Parathyroid adenoma (tissue), 2 donors: ENCODE results near the gene PHYKPL.
"Not testable (repeated sequence)": the region's sequence is repeated elsewhere in the genome, so short reads cannot be mapped to it uniquely, and the experiment has no call there.

ENCODE experiments used
- H2AFZ ChIP-seq: fragments of 300-600 bp; sonication (generic); one replicate; pipeline ENCODE4 v1.7.0; 2017; ENCODE audit warnings: antibody characterized with exemption, mild to moderate bottlenecking
- H3K27ac ChIP-seq: fragments of 300-600 bp; sonication (generic); one replicate; pipeline ENCODE4 v1.7.0; 2017
- H3K27me3 ChIP-seq: fragments of 300-600 bp; sonication (generic); one replicate; pipeline ENCODE4 v1.7.0; 2017; ENCODE audit warnings: low read length; ENCODE audit not compliant: control insufficient read depth, insufficient read depth
- H3K36me3 ChIP-seq: fragments of 300-600 bp; sonication (generic); one replicate; pipeline ENCODE4 v1.7.0; 2017; ENCODE audit warnings: low read length; ENCODE audit not compliant: control insufficient read depth, insufficient read depth
- H3K4me1 ChIP-seq: fragments of 300-600 bp; sonication (generic); one replicate; pipeline ENCODE4 v1.7.0; 2017; ENCODE audit warnings: control low read depth
- H3K4me2 ChIP-seq: fragments of 300-600 bp; sonication (generic); one replicate; pipeline ENCODE4 v1.7.0; 2017; ENCODE audit warnings: low read length
- H3K4me3 ChIP-seq: fragments of 300-600 bp; sonication (generic); one replicate; pipeline ENCODE4 v1.7.0; 2017; ENCODE audit warnings: low read depth, low read length
- H3K79me2 ChIP-seq: fragments of 300-600 bp; sonication (generic); one replicate; pipeline ENCODE4 v1.7.0; 2017; ENCODE audit warnings: control low read depth
- H3K9ac ChIP-seq: fragments of 300-600 bp; sonication (generic); one replicate; pipeline ENCODE4 v1.7.0; 2017; ENCODE audit warnings: mild to moderate bottlenecking
- H3K9me3 ChIP-seq: fragments of 300-600 bp; sonication (generic); one replicate; pipeline ENCODE4 v1.7.0; 2017; ENCODE audit warnings: low read length; ENCODE audit not compliant: control insufficient read depth
- CTCF ChIP-seq: fragments of 300-600 bp; sonication (generic); IDR thresholded peaks from one replicate; pipeline ENCODE4 v1.7.0; 2017; ENCODE audit warnings: antibody characterized with exemption, mild to moderate bottlenecking
- donor health status: primary hyperparathyroidism.

Gene PHYKPL

GRCh38 chr5:178201927-178202235 lies 30.7 kb downstream of the PHYKPL start:
- no peak overlapping the region for H3K9ac ChIP-seq
- peaks cover 8% of the 10 kb centered on the region for H3K4me1 ChIP-seq
- H3K27ac ChIP-seq = no peak overlapping the region

DNA sequence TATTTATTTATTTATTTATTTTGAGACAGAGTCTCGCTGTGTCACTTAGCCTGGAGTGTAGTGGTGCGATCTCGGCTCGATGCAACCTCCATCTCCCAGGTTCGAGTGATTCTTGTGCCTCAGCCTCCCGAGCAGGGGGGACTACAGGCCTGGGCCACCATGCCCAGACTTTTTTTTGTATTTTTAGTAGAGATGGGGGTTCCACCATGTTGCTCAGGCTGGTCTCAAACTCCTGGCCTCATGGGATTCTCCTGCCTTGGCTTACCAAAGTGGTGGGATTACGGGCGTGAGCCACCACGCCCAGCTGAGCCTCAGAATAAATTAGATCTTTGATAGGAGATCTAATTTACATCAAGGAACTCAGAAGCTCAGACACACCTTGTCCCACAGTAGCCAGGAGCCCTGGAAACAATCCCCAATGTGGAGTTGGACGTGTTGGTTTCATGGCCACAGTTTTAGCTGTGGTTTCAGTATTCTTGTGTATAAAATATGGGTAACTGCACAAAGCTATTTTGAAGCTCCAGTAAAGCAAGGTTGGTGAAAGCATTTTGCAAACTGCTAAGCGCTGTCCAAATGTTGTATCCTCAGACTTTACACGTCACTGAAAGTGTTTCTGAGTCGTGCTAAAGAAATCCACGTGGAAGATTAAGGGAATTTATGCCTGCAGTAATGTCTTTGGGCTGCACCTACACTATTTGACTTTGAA lies 31.2 kb downstream of the PHYKPL start:
- peaks cover 3% of the 10 kb centered on the region for H3K4me1 ChIP-seq
- no peaks in the 10 kb centered on the region for H3K9me3 ChIP-seq
- no peaks in the 10 kb centered on the region for H3K27me3 ChIP-seq
- H3K4me3 ChIP-seq = no peak overlapping the region
- no peaks in the 10 kb centered on the region for H3K36me3 ChIP-seq
- no peak overlapping the region for H3K27ac ChIP-seq
- H3K9ac ChIP-seq = no peak overlapping the region
- H2AFZ ChIP-seq = no peak overlapping the region
- no peak for TF ChIP-seq CTCF
- H3K79me2 ChIP-seq = peaks cover 3% of the 10 kb centered on the region
- no peak overlapping the region for H3K4me2 ChIP-seq

More at GRCh38 chr5:178201927-178202235, 30.7 kb downstream of the PHYKPL start:
- TF ChIP-seq CTCF = no peak
- no peaks in the 10 kb centered on the region for H3K27me3 ChIP-seq
- no peaks in the 10 kb centered on the region for H3K9me3 ChIP-seq
- H3K4me3 ChIP-seq = no peak overlapping the region
- no peak overlapping the region for H2AFZ ChIP-seq
- no peaks in the 10 kb centered on the region for H3K36me3 ChIP-seq
- H3K79me2 ChIP-seq = peaks cover 3% of the 10 kb centered on the region
- H3K4me2 ChIP-seq = no peak overlapping the region

DNA sequence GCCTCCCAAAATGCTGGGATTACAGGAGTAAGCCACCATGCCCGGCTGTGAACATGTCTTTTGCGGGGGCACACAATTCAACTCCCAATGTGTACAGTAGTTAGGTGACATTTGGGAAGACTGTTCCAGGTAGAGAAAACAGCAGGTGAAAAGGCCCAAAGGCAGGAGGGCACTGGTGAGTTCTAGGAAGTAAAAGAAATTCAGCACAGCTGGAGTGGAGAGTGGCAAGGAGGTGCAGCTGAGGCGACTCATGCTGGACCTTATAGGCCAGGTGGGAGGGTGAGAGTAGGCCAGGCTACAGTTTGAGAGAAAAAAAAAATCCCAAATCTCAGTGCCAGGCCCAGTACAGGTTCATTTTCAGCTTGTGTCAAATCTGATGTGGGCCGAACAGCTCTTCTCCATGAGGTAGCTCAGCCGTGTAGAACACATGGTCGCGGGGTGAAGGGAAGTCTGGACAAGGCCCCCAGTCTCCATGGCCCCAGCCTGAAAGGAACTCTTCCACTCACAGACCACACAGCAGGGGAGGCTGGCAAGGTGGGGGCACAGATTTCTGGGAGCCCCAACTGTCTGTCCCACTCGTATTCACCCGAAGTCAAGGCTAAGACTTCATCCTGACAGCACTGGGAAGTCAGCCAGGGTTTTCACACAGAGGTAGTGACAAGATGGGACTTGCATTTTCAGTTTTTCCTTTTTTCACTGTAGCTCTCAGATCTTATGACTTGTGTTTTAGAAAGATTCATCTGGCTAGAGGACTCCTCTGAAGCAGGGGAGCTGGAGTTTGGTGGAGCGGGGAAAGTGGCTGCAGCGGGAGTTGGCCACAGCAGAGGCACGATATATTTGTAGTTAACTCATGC lies 32.8 kb downstream of the PHYKPL start:
- TF ChIP-seq CTCF = no peak
- Histone ChIP-seq H3K4me2 (no peak overlapping the region), H2AFZ (no peak overlapping the region), H3K9me3 (no peaks in the 10 kb centered on the region), H3K36me3 (no peaks in the 10 kb centered on the region), H3K4me1 (peaks cover 2% of the 10 kb centered on the region), H3K27ac (no peak overlapping the region), H3K27me3 (no peaks in the 10 kb centered on the region), H3K4me3 (no peak overlapping the region), H3K79me2 (no peaks in the 10 kb centered on the region), H3K9ac (no peak overlapping the region)

GRCh38 chr5:178198706-178199105 lies 33.9 kb downstream of the PHYKPL start:
- H3K4me2 ChIP-seq = no peak overlapping the region
- H2AFZ ChIP-seq = no peak overlapping the region
- no peaks in the 10 kb centered on the region for H3K9me3 ChIP-seq
- H3K4me1 ChIP-seq = peaks cover 2% of the 10 kb centered on the region
- H3K27me3 ChIP-seq = no peaks in the 10 kb centered on the region
- no peak overlapping the region for H3K4me3 ChIP-seq
- no peaks in the 10 kb centered on the region for H3K79me2 ChIP-seq
- no peak overlapping the region for H3K27ac ChIP-seq
- H3K36me3 ChIP-seq = no peaks in the 10 kb centered on the region
- H3K9ac ChIP-seq = no peak overlapping the region
- TF ChIP-seq CTCF = no peak

- not testable (repeated sequence) for H3K9ac ChIP-seq, H3K36me3 ChIP-seq, H3K27ac ChIP-seq, H3K9me3 ChIP-seq, H2AFZ ChIP-seq, H3K79me2 ChIP-seq, H3K4me3 ChIP-seq, H3K4me1 ChIP-seq, H3K4me2 ChIP-seq, H3K27me3 ChIP-seq
Observed at GRCh38 chr5:178198151-178198550, 34.5 kb downstream of the PHYKPL start.
